Loucy (cell line): ENCODE data around the gene BOLA3.

Experiments
- H2AFZ ChIP-seq: fragments of 200-600 bp; sonication (generic); 2 replicates; pipeline ENCODE4 v1.6.0; 2016; ENCODE audit warnings: antibody characterized with exemption, mild to moderate bottlenecking, low read length, moderate library complexity
- H3F3A ChIP-seq: fragments of 200-600 bp; 2 replicates; pipeline ENCODE4 v1.6.0; 2016; ENCODE audit warnings: antibody characterized with exemption, low read depth, mild to moderate bottlenecking
- H3K27me3 ChIP-seq: fragments of 200-600 bp; sonication (generic); 2 replicates; pipeline ENCODE4 v1.6.1; 2014; ENCODE audit warnings: low read length, mild to moderate bottlenecking; ENCODE audit not compliant: insufficient read depth, poor library complexity, severe bottlenecking
- H3K36me3 ChIP-seq: fragments of 200-600 bp; sonication (generic); 2 replicates; pipeline ENCODE4 v1.6.1; 2016; ENCODE audit warnings: low read length; ENCODE audit not compliant: insufficient read depth
- H3K4me1 ChIP-seq: fragments of 200-600 bp; sonication (generic); 2 replicates; pipeline ENCODE4 v1.5.1; 2014; ENCODE audit warnings: low read length, mild to moderate bottlenecking; ENCODE audit not compliant: insufficient read depth, poor library complexity, severe bottlenecking
- H3K4me2 ChIP-seq: fragments of 200-600 bp; sonication (generic); 2 replicates; pipeline ENCODE4 v1.6.0; 2014; ENCODE audit warnings: antibody characterized with exemption, low read length, low read depth, mild to moderate bottlenecking; ENCODE audit not compliant: poor library complexity, severe bottlenecking
- H3K4me3 ChIP-seq: fragments of 200-600 bp; sonication (generic); 2 replicates; pipeline ENCODE4 v1.5.1; 2014; ENCODE audit warnings: low read length, mild to moderate bottlenecking, mixed read lengths; ENCODE audit not compliant: poor library complexity, severe bottlenecking
- H3K79me2 ChIP-seq: fragments of 200-600 bp; sonication (generic); 2 replicates; pipeline ENCODE4 v1.6.1; 2014; ENCODE audit warnings: low read length; ENCODE audit not compliant: insufficient read depth
- H3K9ac ChIP-seq: fragments of 200-600 bp; sonication (generic); 2 replicates; pipeline ENCODE4 v1.6.0; 2014; ENCODE audit warnings: mild to moderate bottlenecking, low read depth, low read length, moderate library complexity; ENCODE audit not compliant: poor library complexity, severe bottlenecking
- H3K9me2 ChIP-seq: fragments of 200-600 bp; sonication (generic); replicated peaks from 2 replicates; pipeline ENCODE4 v1.6.1; 2016; ENCODE audit warnings: low read depth, low read length, mixed read lengths
- H3K9me3 ChIP-seq: fragments of 200-600 bp; sonication (generic); 2 replicates; pipeline ENCODE4 v1.6.1; 2014; ENCODE audit warnings: mild to moderate bottlenecking, antibody characterized with exemption, low read length, low read depth; ENCODE audit not compliant: insufficient read depth
- H4K20me1 ChIP-seq: fragments of 200-600 bp; sonication (generic); 2 replicates; pipeline ENCODE4 v1.6.0; 2014; ENCODE audit warnings: antibody characterized with exemption, low read length, mild to moderate bottlenecking; ENCODE audit not compliant: insufficient read depth, poor library complexity, severe bottlenecking
- EZH2phosphoT487 ChIP-seq: fragments of 200-600 bp; IDR thresholded peaks from 2 replicates; pipeline ENCODE4 v1.6.1; 2018; ENCODE audit warnings: antibody characterized with exemption, mild to moderate bottlenecking, moderate library complexity, borderline replicate concordance
- TF ChIP-seq, protein P1 (sequence below): fragments of 200-600 bp; sonication (generic); conservative IDR thresholded peaks from 2 replicates; pipeline ENCODE4 v1.5.1; 2014; ENCODE audit warnings: mild to moderate bottlenecking, antibody characterized with exemption, low read length

The BOLA3 gene

DNA sequence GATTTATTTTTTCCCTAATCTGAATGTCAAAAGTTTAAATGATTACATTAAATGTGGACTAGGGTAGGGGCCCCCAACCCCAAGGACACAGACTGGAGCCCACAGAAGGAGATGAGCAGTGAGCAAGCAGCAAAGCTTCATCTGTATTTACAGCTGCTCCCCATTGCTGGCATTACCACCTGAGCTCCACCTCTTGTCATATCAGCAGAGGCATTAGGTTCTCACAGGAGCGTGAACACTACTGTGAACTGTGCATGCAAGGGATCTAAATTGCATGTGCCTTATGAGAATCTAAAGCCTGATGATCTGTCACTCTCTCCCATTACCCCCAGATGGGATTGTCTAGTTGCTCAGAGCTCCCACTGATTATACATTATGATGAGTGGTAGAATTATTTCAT lies 27.2 kb upstream of the BOLA3 start:
- peaks cover 35% of the 10 kb centered on the region for H3K4me1 ChIP-seq

DNA sequence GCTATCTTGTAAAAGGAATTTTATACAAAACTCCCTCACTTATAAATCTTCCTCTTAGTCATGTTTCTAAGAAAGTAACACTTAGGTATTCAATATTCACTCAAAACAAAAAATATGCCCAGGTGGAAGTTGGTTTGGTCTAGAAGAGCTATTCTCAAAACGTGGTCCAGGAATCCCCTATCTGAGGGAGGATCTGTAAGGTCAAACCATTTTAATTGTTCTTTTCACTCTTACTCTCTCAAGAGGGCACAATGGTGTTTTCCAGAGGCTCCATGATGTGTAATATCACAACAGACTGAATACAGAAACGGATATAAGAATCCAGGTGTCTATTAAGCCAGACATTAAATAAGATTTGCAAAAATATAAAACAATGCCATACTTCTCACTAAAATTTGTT lies 21.0 kb upstream of the BOLA3 start:
- Histone ChIP-seq H3K36me3 (peaks cover 82% of the 10 kb centered on the region), H3K9ac (no peak overlapping the region), H4K20me1 (peaks cover 64% of the 10 kb centered on the region), H3K9me2 (no peaks in the 10 kb centered on the region), H3F3A (0 out of 2 replicates have a peak, but pooled peaks cover 3% of the 10 kb centered on the region), H3K4me2 (no peak overlapping the region), H3K4me1 (peaks cover 8% of the 10 kb centered on the region), H2AFZ (no peak overlapping the region), H3K27me3 (no peaks in the 10 kb centered on the region), H3K9me3 (peaks cover 8% of the 10 kb centered on the region), H3K79me2 (peaks cover 91% of the 10 kb centered on the region), H3K4me3 (no peak overlapping the region)
- TF ChIP-seq, protein P1, sequence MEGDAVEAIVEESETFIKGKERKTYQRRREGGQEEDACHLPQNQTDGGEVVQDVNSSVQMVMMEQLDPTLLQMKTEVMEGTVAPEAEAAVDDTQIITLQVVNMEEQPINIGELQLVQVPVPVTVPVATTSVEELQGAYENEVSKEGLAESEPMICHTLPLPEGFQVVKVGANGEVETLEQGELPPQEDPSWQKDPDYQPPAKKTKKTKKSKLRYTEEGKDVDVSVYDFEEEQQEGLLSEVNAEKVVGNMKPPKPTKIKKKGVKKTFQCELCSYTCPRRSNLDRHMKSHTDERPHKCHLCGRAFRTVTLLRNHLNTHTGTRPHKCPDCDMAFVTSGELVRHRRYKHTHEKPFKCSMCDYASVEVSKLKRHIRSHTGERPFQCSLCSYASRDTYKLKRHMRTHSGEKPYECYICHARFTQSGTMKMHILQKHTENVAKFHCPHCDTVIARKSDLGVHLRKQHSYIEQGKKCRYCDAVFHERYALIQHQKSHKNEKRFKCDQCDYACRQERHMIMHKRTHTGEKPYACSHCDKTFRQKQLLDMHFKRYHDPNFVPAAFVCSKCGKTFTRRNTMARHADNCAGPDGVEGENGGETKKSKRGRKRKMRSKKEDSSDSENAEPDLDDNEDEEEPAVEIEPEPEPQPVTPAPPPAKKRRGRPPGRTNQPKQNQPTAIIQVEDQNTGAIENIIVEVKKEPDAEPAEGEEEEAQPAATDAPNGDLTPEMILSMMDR: no peak
- TF ChIP-seq EZH2phosphoT487: no peak

More for the DNA sequence above, 27.2 kb upstream of the BOLA3 start:
- H3K9me2 ChIP-seq: no peaks in the 10 kb centered on the region
- H2AFZ ChIP-seq: no peak overlapping the region
- TF ChIP-seq, protein P1: no peak
- no peak for TF ChIP-seq EZH2phosphoT487
- no peak overlapping the region for H3K9ac ChIP-seq
- peaks cover 66% of the 10 kb centered on the region for H4K20me1 ChIP-seq
- H3K27me3 ChIP-seq: no peaks in the 10 kb centered on the region
- H3K9me3 ChIP-seq: 0 out of 2 replicates have a peak, but pooled peaks cover 6% of the 10 kb centered on the region
- peaks cover 82% of the 10 kb centered on the region for H3K79me2 ChIP-seq
- no peaks in the 10 kb centered on the region for H3F3A ChIP-seq
- peaks cover 24% of the 10 kb centered on the region; the same call in 1 of the 2 replicates for H3K36me3 ChIP-seq
- peak overlapping the region; percentile 92 for H3K4me2 ChIP-seq
- peak overlapping the region; percentile 92 for H3K4me3 ChIP-seq

DNA sequence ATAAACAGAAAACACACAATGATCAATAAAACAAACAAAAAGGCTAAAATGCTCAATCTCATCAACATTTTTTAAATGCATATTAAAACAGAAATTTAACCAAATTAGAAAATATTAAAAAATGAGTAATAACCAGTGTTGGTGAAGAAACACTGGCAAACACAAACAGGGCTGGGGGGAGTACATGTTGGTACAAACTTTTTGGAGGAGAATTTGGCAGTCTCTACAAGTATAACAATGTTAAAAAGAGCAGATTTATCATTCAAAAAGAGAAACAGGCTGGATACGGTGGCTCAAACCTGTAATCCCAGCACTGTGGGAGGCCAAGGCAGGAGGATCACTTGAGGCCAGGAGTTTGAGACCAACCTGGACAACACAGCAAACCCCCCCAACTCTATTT lies 17.0 kb upstream of the BOLA3 start:
- Histone ChIP-seq H3K36me3 (peaks cover 94% of the 10 kb centered on the region), H3K4me3 (no peak overlapping the region), H2AFZ (no peak overlapping the region), H3K27me3 (no peaks in the 10 kb centered on the region), H3K4me1 (no peaks in the 10 kb centered on the region), H4K20me1 (peaks cover 52% of the 10 kb centered on the region), H3K9me3 (peaks cover 8% of the 10 kb centered on the region), H3K9ac (no peak overlapping the region), H3F3A (0 out of 2 replicates have a peak, but pooled peaks cover 3% of the 10 kb centered on the region), H3K9me2 (no peaks in the 10 kb centered on the region), H3K79me2 (peaks cover 83% of the 10 kb centered on the region), H3K4me2 (no peak overlapping the region)
- TF ChIP-seq, protein P1: no peak
- no peak for TF ChIP-seq EZH2phosphoT487
